ENCODE measurements around the gene KCND2. TPM values are rescaled to one million over a fixed set of nuclear protein-coding genes. Genes with fewer than 3 reads are reported as not detected.
"Not testable (repeated sequence)": the region's sequence is repeated elsewhere in the genome, so short reads cannot be mapped to it uniquely, and the experiment has no call there.

The KCND2 gene
- total and polyA plus RNA-seq, 2 donors from 2014 or later = 0.19 TPM; not detected in 1

GRCh38 chr7:120564145-120564544 is 291.2 kb downstream of the KCND2 start:
- FAIRE-seq (no peak), DNase-seq (no peak)
- Histone ChIP-seq H3K9ac (ENCODE audit: low read length in 3 of 3) (no peak overlapping the region), H3K4me3 (ENCODE audit: low read length in 3 of 3) (no peak overlapping the region), H3K9me3 (ENCODE audit: control insufficient read depth in 2 of 3, insufficient read depth in 1 of 3, low read length in 3 of 3) (no peaks in the 10 kb centered on the region), H3K27ac (ENCODE audit: low read depth in 2 of 2, low read length in 2 of 2) (no peak overlapping the region), H3K27me3 (ENCODE audit: control insufficient read depth, insufficient read depth, low read length) (no peaks in the 10 kb centered on the region), H3K4me1 (ENCODE audit: control insufficient read depth in 2 of 3, insufficient read depth in 2 of 3, low read depth in 1 of 3, low read length in 3 of 3) (no peaks in the 10 kb centered on the region), H3K36me3 (ENCODE audit: control insufficient read depth in 2 of 3, insufficient read depth in 3 of 3, low read length in 3 of 3) (no peaks in the 10 kb centered on the region)
- intact Hi-C loops (cut with DNase I) = no loop called here
- TF ChIP-seq CTCF (IDR thresholded peaks at IDR 0.05; ENCODE audit: borderline replicate concordance, extremely low read depth, insufficient read depth) = no peak

GRCh38 chr7:120567204-120567603 is 294.2 kb downstream of the KCND2 start:
- DNase-seq = no peak
- H3K27me3 ChIP-seq (ENCODE audit: control insufficient read depth, insufficient read depth, low read length) = no peaks in the 10 kb centered on the region
- no peaks in the 10 kb centered on the region for H3K36me3 ChIP-seq (ENCODE audit: control insufficient read depth in 2 of 3, insufficient read depth in 3 of 3, low read length in 3 of 3)
- H3K9me3 ChIP-seq (ENCODE audit: control insufficient read depth in 2 of 3, insufficient read depth in 1 of 3, low read length in 3 of 3) = no peaks in the 10 kb centered on the region
- intact Hi-C loops (cut with DNase I) = no loop called here
- no peak for FAIRE-seq
- no peak overlapping the region for H3K4me3 ChIP-seq (ENCODE audit: low read length in 3 of 3)
- H3K9ac ChIP-seq (ENCODE audit: low read length in 3 of 3) = no peak overlapping the region
- no peak for TF ChIP-seq CTCF (IDR thresholded peaks at IDR 0.05; ENCODE audit: borderline replicate concordance, extremely low read depth, insufficient read depth)
- no peaks in the 10 kb centered on the region for H3K4me1 ChIP-seq (ENCODE audit: control insufficient read depth in 2 of 3, insufficient read depth in 2 of 3, low read depth in 1 of 3, low read length in 3 of 3)
- H3K27ac ChIP-seq (ENCODE audit: low read depth in 2 of 2, low read length in 2 of 2) = no peak overlapping the region

- H3K4me3 ChIP-seq (ENCODE audit: low read length in 3 of 3); H3K27ac ChIP-seq (ENCODE audit: low read depth in 2 of 2, low read length in 2 of 2); DNase-seq; H3K9ac ChIP-seq (ENCODE audit: low read length in 3 of 3); H3K4me1 ChIP-seq (ENCODE audit: control insufficient read depth in 2 of 3, insufficient read depth in 2 of 3, low read depth in 1 of 3, low read length in 3 of 3); H3K9me3 ChIP-seq (ENCODE audit: control insufficient read depth in 2 of 3, insufficient read depth in 1 of 3, low read length in 3 of 3); intact Hi-C loops (cut with DNase I); FAIRE-seq; H3K27me3 ChIP-seq (ENCODE audit: control insufficient read depth, insufficient read depth, low read length); H3K36me3 ChIP-seq (ENCODE audit: control insufficient read depth in 2 of 3, insufficient read depth in 3 of 3, low read length in 3 of 3): not testable (repeated sequence)
Measured at GRCh38 chr7:120578657-120579056, 305.7 kb downstream of the KCND2 start.

- no peak for FAIRE-seq
- intact Hi-C loops (cut with DNase I) = no loop called here
- H3K4me3 ChIP-seq (ENCODE audit: low read length in 3 of 3) = no peak overlapping the region
Measured at GRCh38 chr7:120582916-120583315, 309.9 kb downstream of the KCND2 start.

More at GRCh38 chr7:120582916-120583315, 309.9 kb downstream of the KCND2 start:
- Histone ChIP-seq H3K9ac (ENCODE audit: low read length in 3 of 3) (no peak overlapping the region), H3K36me3 (ENCODE audit: control insufficient read depth in 2 of 3, insufficient read depth in 3 of 3, low read length in 3 of 3) (no peaks in the 10 kb centered on the region), H3K27ac (ENCODE audit: low read depth in 2 of 2, low read length in 2 of 2) (no peak overlapping the region), H3K9me3 (ENCODE audit: control insufficient read depth in 2 of 3, insufficient read depth in 1 of 3, low read length in 3 of 3) (no peaks in the 10 kb centered on the region), H3K27me3 (ENCODE audit: control insufficient read depth, insufficient read depth, low read length) (no peaks in the 10 kb centered on the region), H3K4me1 (ENCODE audit: control insufficient read depth in 2 of 3, insufficient read depth in 2 of 3, low read depth in 1 of 3, low read length in 3 of 3) (no peaks in the 10 kb centered on the region)
- no peak for TF ChIP-seq CTCF (IDR thresholded peaks at IDR 0.05; ENCODE audit: borderline replicate concordance, extremely low read depth, insufficient read depth)
- DNase-seq = no peak
